Activated T-cell treated with anti-CD3 and anti-CD28 coated beads, Interleukin-2, amount 50 U/mL, for 72 hours (primary cell): ENCODE results near the gene ANGPTL2. TPM values are rescaled to one million over a fixed set of nuclear protein-coding genes. Genes with fewer than 3 reads are reported as not detected.

ENCODE experiments used
- ATAC-seq, 2 donors: fragments of 150-1000 bp; cut with Tn5 transposase; replicated peaks in 1 of 2; 2 replicates each; pipeline ENCODE4 v1.10.0; 2021; ENCODE audit warnings: moderate library complexity in 2 of 2, mild to moderate bottlenecking in 1 of 2
- DNase-seq, 2 donors: peaks; one replicate each; pipeline ENCODE4 v3.0.0; 2021 to 2022; ENCODE audit warnings: mixed read lengths in 1 of 2
- H3K27ac Mint-ChIP-seq: one replicate; pipeline ENCODE4 v1.8.0; 2022; ENCODE audit warnings: mild to moderate bottlenecking, moderate library complexity, mixed read lengths
- H3K27me3 Mint-ChIP-seq: one replicate; pipeline ENCODE4 v1.8.0; 2022; ENCODE audit warnings: low read depth, mixed read lengths
- H3K36me3 Mint-ChIP-seq, 2 donors: one replicate each; pipeline ENCODE4 v1.8.0; 2022; ENCODE audit warnings: mixed read lengths in 2 of 2, mild to moderate bottlenecking in 1 of 2; ENCODE audit not compliant: insufficient read depth in 2 of 2
- H3K4me1 Mint-ChIP-seq: one replicate; pipeline ENCODE4 v1.8.0; 2022; ENCODE audit warnings: low read depth, mixed read lengths
- H3K4me3 Mint-ChIP-seq, 2 donors: one replicate each; pipeline ENCODE4 v1.8.0; 2022; ENCODE audit warnings: mild to moderate bottlenecking in 2 of 2, mixed read lengths in 2 of 2, moderate library complexity in 2 of 2
- H3K9me3 Mint-ChIP-seq, 2 donors: one replicate each; pipeline ENCODE4 v1.8.0; 2022; ENCODE audit warnings: mixed read lengths in 2 of 2
- total RNA-seq, 2 donors: library from RNA; stranded (reverse); gene quantifications; one replicate each; pipeline ENCODE4 v1.2.3, GENCODE V29; 2022

ANGPTL2 gene
- total RNA-seq, 2 donors from 2014 or later: not detected

- no peak for ATAC-seq
- H3K9me3 Mint-ChIP-seq: no peaks in the 10 kb centered on the region
- no peak overlapping the region for H3K27ac Mint-ChIP-seq
- no peaks in the 10 kb centered on the region for H3K36me3 Mint-ChIP-seq
- no peaks in the 10 kb centered on the region for H3K4me1 Mint-ChIP-seq
- H3K4me3 Mint-ChIP-seq: no peak overlapping the region
- H3K27me3 Mint-ChIP-seq: no peaks in the 10 kb centered on the region
- DNase-seq: no peak
Measured at GRCh38 chr9:127137640-127138360, 15.4 kb upstream of the ANGPTL2 start.

- H3K4me3 Mint-ChIP-seq: no peak overlapping the region
- H3K27me3 Mint-ChIP-seq: no peaks in the 10 kb centered on the region
- ATAC-seq (no peak), DNase-seq (no peak)
- no peaks in the 10 kb centered on the region for H3K36me3 Mint-ChIP-seq
- no peaks in the 10 kb centered on the region for H3K9me3 Mint-ChIP-seq
- no peaks in the 10 kb centered on the region for H3K4me1 Mint-ChIP-seq
- H3K27ac Mint-ChIP-seq: no peak overlapping the region
Measured at GRCh38 chr9:127136880-127137639, 14.6 kb upstream of the ANGPTL2 start.

GRCh38 chr9:127136081-127136879 is 13.8 kb upstream of the ANGPTL2 start:
- Mint-ChIP-seq H3K27me3 (no peaks in the 10 kb centered on the region), H3K9me3 (no peaks in the 10 kb centered on the region), H3K36me3 (no peaks in the 10 kb centered on the region), H3K4me1 (no peaks in the 10 kb centered on the region), H3K4me3 (no peak overlapping the region), H3K27ac (no peak overlapping the region)
- ATAC-seq (no peak), DNase-seq (no peak)

- Mint-ChIP-seq H3K27me3 (no peaks in the 10 kb centered on the region), H3K36me3 (no peaks in the 10 kb centered on the region), H3K4me3 (no peak overlapping the region), H3K9me3 (no peaks in the 10 kb centered on the region), H3K27ac (no peak overlapping the region), H3K4me1 (no peaks in the 10 kb centered on the region)
- no peak for ATAC-seq
- DNase-seq: no peak
Measured at GRCh38 chr9:127135056-127135745, 12.8 kb upstream of the ANGPTL2 start.

- Mint-ChIP-seq H3K9me3 (no peaks in the 10 kb centered on the region), H3K4me1 (no peaks in the 10 kb centered on the region), H3K27ac (no peak overlapping the region), H3K27me3 (no peaks in the 10 kb centered on the region), H3K4me3 (no peak overlapping the region), H3K36me3 (no peaks in the 10 kb centered on the region)
- ATAC-seq (no peak), DNase-seq (no peak)
Measured at GRCh38 chr9:127133739-127134167, 11.3 kb upstream of the ANGPTL2 start.

GRCh38 chr9:127132921-127133647 is 10.6 kb upstream of the ANGPTL2 start:
- ATAC-seq (no peak), DNase-seq (no peak)
- Mint-ChIP-seq H3K4me3 (no peak overlapping the region), H3K9me3 (no peaks in the 10 kb centered on the region), H3K4me1 (no peaks in the 10 kb centered on the region), H3K27ac (no peak overlapping the region), H3K27me3 (no peaks in the 10 kb centered on the region), H3K36me3 (no peaks in the 10 kb centered on the region)

- H3K27me3 Mint-ChIP-seq: peaks cover 2% of the 10 kb centered on the region
- DNase-seq (no peak), ATAC-seq (no peak)
- no peak overlapping the region for H3K4me3 Mint-ChIP-seq
- H3K36me3 Mint-ChIP-seq: no peaks in the 10 kb centered on the region
- H3K9me3 Mint-ChIP-seq: no peaks in the 10 kb centered on the region
- no peak overlapping the region for H3K27ac Mint-ChIP-seq
- H3K4me1 Mint-ChIP-seq: no peaks in the 10 kb centered on the region
Measured at GRCh38 chr9:127132375-127132774, 9.9 kb upstream of the ANGPTL2 start.

- Mint-ChIP-seq H3K27ac (no peak overlapping the region), H3K9me3 (no peaks in the 10 kb centered on the region), H3K4me1 (no peaks in the 10 kb centered on the region), H3K36me3 (no peaks in the 10 kb centered on the region), H3K4me3 (no peak overlapping the region), H3K27me3 (peaks cover 7% of the 10 kb centered on the region)
- no peak for DNase-seq
- ATAC-seq: no peak
Measured at GRCh38 chr9:127131871-127132270, 9.4 kb upstream of the ANGPTL2 start.

- peaks cover 16% of the 10 kb centered on the region for H3K27me3 Mint-ChIP-seq
- no peaks in the 10 kb centered on the region for H3K9me3 Mint-ChIP-seq
- H3K36me3 Mint-ChIP-seq: no peaks in the 10 kb centered on the region
- no peak for ATAC-seq
- H3K4me1 Mint-ChIP-seq: no peaks in the 10 kb centered on the region
- no peak overlapping the region for H3K4me3 Mint-ChIP-seq
- no peak overlapping the region for H3K27ac Mint-ChIP-seq
- no peak for DNase-seq
Measured at GRCh38 chr9:127130661-127131538, 8.5 kb upstream of the ANGPTL2 start.

- DNase-seq (no peak), ATAC-seq (no peak)
- Mint-ChIP-seq H3K27ac (no peak overlapping the region), H3K4me3 (no peak overlapping the region), H3K36me3 (no peaks in the 10 kb centered on the region), H3K9me3 (no peaks in the 10 kb centered on the region), H3K27me3 (peaks cover 23% of the 10 kb centered on the region), H3K4me1 (no peaks in the 10 kb centered on the region)
Measured at GRCh38 chr9:127130235-127130634, 7.8 kb upstream of the ANGPTL2 start.

- no peaks in the 10 kb centered on the region for H3K9me3 Mint-ChIP-seq
- no peak overlapping the region for H3K4me3 Mint-ChIP-seq
- no peaks in the 10 kb centered on the region for H3K4me1 Mint-ChIP-seq
- no peaks in the 10 kb centered on the region for H3K36me3 Mint-ChIP-seq
- DNase-seq: no peak
- ATAC-seq: no peak
- peaks cover 28% of the 10 kb centered on the region for H3K27me3 Mint-ChIP-seq
- H3K27ac Mint-ChIP-seq: no peak overlapping the region
Measured at GRCh38 chr9:127129718-127130085, 7.3 kb upstream of the ANGPTL2 start.
